Measurements from ENCODE around the gene COL8A1. TPM values are rescaled to one million over a fixed set of nuclear protein-coding genes. Genes with fewer than 3 reads are reported as not detected.
A peak's percentile ranks its signal among the peaks of the same experiment; 100 is the strongest.

The COL8A1 gene
- total RNA-seq, 1 donor from 2014 or later: 263 TPM

- DNase-seq: no peak
These were observed 123.2 kb downstream of the COL8A1 start for GRCh38 chr3:99761415-99762165.

- DNase-seq: no peak
These were observed 124.5 kb downstream of the COL8A1 start for GRCh38 chr3:99762901-99763300.

- no peak for DNase-seq
These were observed 126.0 kb downstream of the COL8A1 start for GRCh38 chr3:99764377-99764776.

- peak; percentile 48 for DNase-seq
These were observed 126.9 kb downstream of the COL8A1 start for GRCh38 chr3:99765042-99765942.

GRCh38 chr3:99767291-99767690, 128.9 kb downstream of the COL8A1 start:
- DNase-seq: no peak

- DNase-seq: no peak
These were observed 129.7 kb downstream of the COL8A1 start for GRCh38 chr3:99768126-99768525.

GRCh38 chr3:99768808-99769501, 130.6 kb downstream of the COL8A1 start:
- peak; percentile 20 for DNase-seq

- no peak for DNase-seq
These were observed 133.8 kb downstream of the COL8A1 start for GRCh38 chr3:99772171-99772570.

- DNase-seq: no peak
These were observed 134.3 kb downstream of the COL8A1 start for GRCh38 chr3:99772671-99773070.

GRCh38 chr3:99774467-99774866, 136.1 kb downstream of the COL8A1 start:
- peak; percentile 22 for DNase-seq

- DNase-seq: no peak
These were observed 138.3 kb downstream of the COL8A1 start for GRCh38 chr3:99776516-99777209.

GRCh38 chr3:99777210-99777549, 138.8 kb downstream of the COL8A1 start:
- no peak for DNase-seq

GRCh38 chr3:99777708-99778107, 139.3 kb downstream of the COL8A1 start:
- DNase-seq: no peak

- no peak for DNase-seq
These were observed 142.4 kb downstream of the COL8A1 start for GRCh38 chr3:99780749-99781148.

- no peak for DNase-seq
These were observed 143.4 kb downstream of the COL8A1 start for GRCh38 chr3:99781761-99782160.

GRCh38 chr3:99783011-99783573, 144.7 kb downstream of the COL8A1 start:
- no peak for DNase-seq

GRCh38 chr3:99789011-99789721, 150.8 kb downstream of the COL8A1 start:
- DNase-seq: peak; percentile 79

- no peak for DNase-seq
These were observed 156.1 kb downstream of the COL8A1 start for GRCh38 chr3:99794485-99794884.

GRCh38 chr3:99795573-99795972, 157.2 kb downstream of the COL8A1 start:
- no peak for DNase-seq

GRCh38 chr3:99799422-99799821, 161.0 kb downstream of the COL8A1 start:
- no peak for DNase-seq

- DNase-seq: no peak
These were observed 164.9 kb downstream of the COL8A1 start for GRCh38 chr3:99803297-99803696.

- no peak for DNase-seq
These were observed 166.8 kb downstream of the COL8A1 start for GRCh38 chr3:99805160-99805559.

Data from dermis blood vessel endothelial cell (primary cell).